ENCODE results near the gene BPIFA1. TPM values are rescaled to one million over a fixed set of nuclear protein-coding genes. Genes with fewer than 3 reads are reported as not detected.
A peak's percentile ranks its signal among the peaks of the same experiment; 100 is the strongest.

The BPIFA1 gene
- total RNA-seq, 1 experiment from 2014 or later, result not detected

- Mint-ChIP-seq H3K27me3 (ENCODE audit: insufficient read depth, unreplicated experiment) (peaks cover 89% of the 10 kb centered on the region), H3K9me3 (ENCODE audit: unreplicated experiment) (no peaks in the 10 kb centered on the region), H3K36me3 (ENCODE audit: insufficient read depth, unreplicated experiment) (no peaks in the 10 kb centered on the region), H3K4me1 (ENCODE audit: insufficient read depth, unreplicated experiment) (no peaks in the 10 kb centered on the region), H3K27ac (ENCODE audit: low read depth, unreplicated experiment) (no peak overlapping the region), H3K4me3 (ENCODE audit: unreplicated experiment) (no peak overlapping the region)
- no peak for TF ChIP-seq CTCF (IDR thresholded peaks at IDR 0.05; ENCODE audit: unreplicated experiment)
- intact Hi-C loops (cut with micrococcal nuclease), result no loop called here
- ChIA-PET CTCF (interaction anchor here (0.6 to 1.2 kb wide), 3 partner anchors 96 to 1259 kb away, joined by 3 read pairs; no protein-coding TSS in a partner anchor), POLR2A (interaction anchor here (0.7 kb wide), 1 partner anchor 203 kb away, joined by 4 read pairs; no protein-coding TSS in a partner anchor)
- DNase-seq (ENCODE audit: unreplicated experiment), result no peak
- no TSS peak for BruUV-seq (replicated peaks)
Observed at GRCh38 chr20:33203444-33203843, 32.4 kb upstream of the BPIFA1 start.

- H3K27ac Mint-ChIP-seq (ENCODE audit: low read depth, unreplicated experiment), result no peak overlapping the region
- ChIA-PET POLR2A (interaction anchor here (0.8 to 1.2 kb wide), 3 partner anchors 11 to 42 kb away, joined by 3 to 4 read pairs (median 3); no protein-coding TSS in a partner anchor), CTCF (interaction anchor here (0.5 to 1.7 kb wide), 4 partner anchors 8 to 416 kb away, joined by 3 to 7 read pairs (median 4); no protein-coding TSS in a partner anchor)
- TF ChIP-seq CTCF (IDR thresholded peaks at IDR 0.05; ENCODE audit: unreplicated experiment), result no peak
- peaks cover 65% of the 10 kb centered on the region for H3K27me3 Mint-ChIP-seq (ENCODE audit: insufficient read depth, unreplicated experiment)
- no peaks in the 10 kb centered on the region for H3K36me3 Mint-ChIP-seq (ENCODE audit: insufficient read depth, unreplicated experiment)
- BruUV-seq (replicated peaks), result no TSS peak
- intact Hi-C loops (cut with micrococcal nuclease), result loop anchor here (2.0 to 5.0 kb wide), 2 partner anchors 113 to 417 kb away; no protein-coding TSS in a partner anchor
- DNase-seq (ENCODE audit: unreplicated experiment), result peak; percentile 80
- no peaks in the 10 kb centered on the region for H3K4me1 Mint-ChIP-seq (ENCODE audit: insufficient read depth, unreplicated experiment)
- no peaks in the 10 kb centered on the region for H3K9me3 Mint-ChIP-seq (ENCODE audit: unreplicated experiment)
- no peak overlapping the region for H3K4me3 Mint-ChIP-seq (ENCODE audit: unreplicated experiment)
Observed at GRCh38 chr20:33209789-33210188, 26.0 kb upstream of the BPIFA1 start.

GRCh38 chr20:33210371-33210770, 25.4 kb upstream of the BPIFA1 start:
- no peaks in the 10 kb centered on the region for H3K4me1 Mint-ChIP-seq (ENCODE audit: insufficient read depth, unreplicated experiment)
- H3K9me3 Mint-ChIP-seq (ENCODE audit: unreplicated experiment), result no peaks in the 10 kb centered on the region
- ChIA-PET POLR2A (interaction anchor here (0.8 to 1.2 kb wide), 2 partner anchors 11 to 43 kb away, joined by 3 read pairs; no protein-coding TSS in a partner anchor), CTCF (interaction anchor here (0.5 to 1.7 kb wide), 3 partner anchors 24 to 386 kb away, joined by 3 to 7 read pairs (median 4); no protein-coding TSS in a partner anchor)
- H3K27me3 Mint-ChIP-seq (ENCODE audit: insufficient read depth, unreplicated experiment), result peaks cover 65% of the 10 kb centered on the region
- no TSS peak for BruUV-seq (replicated peaks)
- H3K36me3 Mint-ChIP-seq (ENCODE audit: insufficient read depth, unreplicated experiment), result no peaks in the 10 kb centered on the region
- intact Hi-C loops (cut with micrococcal nuclease), result loop anchor here (2.0 to 5.0 kb wide), 2 partner anchors 114 to 418 kb away; no protein-coding TSS in a partner anchor
- DNase-seq (ENCODE audit: unreplicated experiment), result no peak
- no peak for TF ChIP-seq CTCF (IDR thresholded peaks at IDR 0.05; ENCODE audit: unreplicated experiment)
- H3K4me3 Mint-ChIP-seq (ENCODE audit: unreplicated experiment), result no peak overlapping the region
- H3K27ac Mint-ChIP-seq (ENCODE audit: low read depth, unreplicated experiment), result no peak overlapping the region

- intact Hi-C loops (cut with micrococcal nuclease), result loop anchor here (1.0 to 5.0 kb wide), 3 partner anchors 115 to 420 kb away; no protein-coding TSS in a partner anchor
- POLR2A ChIA-PET, result no interaction called here
- CTCF ChIA-PET, result interaction anchor here (0.6 to 1.5 kb wide), 11 partner anchors 10 to 530 kb away, joined by 3 to 4 read pairs (median 3); no protein-coding TSS in a partner anchor
- Mint-ChIP-seq H3K9me3 (ENCODE audit: unreplicated experiment) (no peaks in the 10 kb centered on the region), H3K27me3 (ENCODE audit: insufficient read depth, unreplicated experiment) (peaks cover 69% of the 10 kb centered on the region), H3K36me3 (ENCODE audit: insufficient read depth, unreplicated experiment) (no peaks in the 10 kb centered on the region), H3K4me3 (ENCODE audit: unreplicated experiment) (no peak overlapping the region), H3K27ac (ENCODE audit: low read depth, unreplicated experiment) (no peak overlapping the region), H3K4me1 (ENCODE audit: insufficient read depth, unreplicated experiment) (no peaks in the 10 kb centered on the region)
- DNase-seq (ENCODE audit: unreplicated experiment), result peak; percentile 61
- BruUV-seq (replicated peaks), result no TSS peak
- peak; percentile 20 for TF ChIP-seq CTCF (IDR thresholded peaks at IDR 0.05; ENCODE audit: unreplicated experiment)
Observed at GRCh38 chr20:33211817-33212424, 23.9 kb upstream of the BPIFA1 start.
